ENCODE data around the gene ZER1. TPM values are rescaled to one million over a fixed set of nuclear protein-coding genes. Genes with fewer than 3 reads are reported as not detected.
A peak's percentile ranks its signal among the peaks of the same experiment; 100 is the strongest.

The ZER1 gene
- total and polyA plus RNA-seq, 3 donors from 2014 or later: 96.8 to 118 (median 112) TPM

GRCh38 chr9:128723352-128723865, 48.3 kb downstream of the ZER1 start:
- no peak for TF ChIP-seq POLR2A (IDR thresholded peaks at IDR 0.05)
- no peak for TF ChIP-seq CTCF (IDR thresholded peaks at IDR 0.05)
- H3K4me3 ChIP-seq: peak overlapping the region; percentile 63 to 67
- DNase-seq: no peak
- H3K4me1 ChIP-seq: peaks cover 8% of the 10 kb centered on the region
- intact Hi-C loops (cut with DNase I; ENCODE audit: low total_unique reads): no loop called here
- no peaks in the 10 kb centered on the region for H3K36me3 ChIP-seq (ENCODE audit: low read depth, missing control alignments)
- 43 to 46% methylated on average over 7 of the region's 7 CpGs for WGBS, 2 donors
- H3K27me3 ChIP-seq: no peaks in the 10 kb centered on the region
- H3K9me3 ChIP-seq: no peaks in the 10 kb centered on the region
- H3K27ac ChIP-seq: peak overlapping the region; percentile 21 to 74

- peaks cover 8% of the 10 kb centered on the region for H3K4me1 ChIP-seq
- 60 to 64% methylated on average over 9 of the region's 9 CpGs for WGBS, 2 donors
- no peak for TF ChIP-seq POLR2A (IDR thresholded peaks at IDR 0.05)
- TF ChIP-seq CTCF (IDR thresholded peaks at IDR 0.05): no peak
- no peak overlapping the region for H3K27ac ChIP-seq
- intact Hi-C loops (cut with DNase I; ENCODE audit: low total_unique reads): no loop called here
- no peak overlapping the region for H3K4me3 ChIP-seq
- H3K9me3 ChIP-seq: no peaks in the 10 kb centered on the region
- DNase-seq: no peak
- H3K36me3 ChIP-seq (ENCODE audit: low read depth, missing control alignments): no peaks in the 10 kb centered on the region
- H3K27me3 ChIP-seq: no peaks in the 10 kb centered on the region
Observed at GRCh38 chr9:128722380-128723351, 49.1 kb downstream of the ZER1 start.

GRCh38 chr9:128721487-128722010, 50.2 kb downstream of the ZER1 start:
- no peaks in the 10 kb centered on the region for H3K9me3 ChIP-seq
- no peaks in the 10 kb centered on the region for H3K27me3 ChIP-seq
- no peak for TF ChIP-seq CTCF (IDR thresholded peaks at IDR 0.05)
- TF ChIP-seq POLR2A (IDR thresholded peaks at IDR 0.05): no peak
- no peak overlapping the region for H3K4me3 ChIP-seq
- intact Hi-C loops (cut with DNase I; ENCODE audit: low total_unique reads): no loop called here
- DNase-seq: no peak
- H3K27ac ChIP-seq: no peak overlapping the region
- 88 to 92% methylated on average over 5 to 18 of the region's 18 CpGs for WGBS, 2 donors
- H3K4me1 ChIP-seq: peaks cover 8% of the 10 kb centered on the region
- no peaks in the 10 kb centered on the region for H3K36me3 ChIP-seq (ENCODE audit: low read depth, missing control alignments)

- no peak for DNase-seq
- no peak overlapping the region for H3K4me3 ChIP-seq
- no peaks in the 10 kb centered on the region for H3K9me3 ChIP-seq
- 89 to 92% methylated on average over 19 to 22 of the region's 22 CpGs for WGBS, 2 donors
- no peak for TF ChIP-seq CTCF (IDR thresholded peaks at IDR 0.05)
- TF ChIP-seq POLR2A (IDR thresholded peaks at IDR 0.05): no peak
- intact Hi-C loops (cut with DNase I; ENCODE audit: low total_unique reads): no loop called here
- peaks cover 8% of the 10 kb centered on the region for H3K4me1 ChIP-seq
- H3K27me3 ChIP-seq: no peaks in the 10 kb centered on the region
- no peak overlapping the region for H3K27ac ChIP-seq
- no peaks in the 10 kb centered on the region for H3K36me3 ChIP-seq (ENCODE audit: low read depth, missing control alignments)
Observed at GRCh38 chr9:128720841-128721486, 50.8 kb downstream of the ZER1 start.
